HL-60 (cell line): ENCODE results near the gene RAP1B.
"Not testable (repeated sequence)": the region's sequence is repeated elsewhere in the genome, so short reads cannot be mapped to it uniquely, and the experiment has no call there.

Source experiments
- DNase-seq, 2 experiments: peaks; one replicate each; pipeline ENCODE4 v3.0.0-alpha.2; 2010 to 2020; ENCODE audit warnings: low read depth in 1 of 2, low spot score in 1 of 2
- H3K27ac ChIP-seq: fragments of 250-450 bp; sonication (Bioruptor Pico); replicated peaks from 2 replicates; pipeline ENCODE4 v1.5.1; 2020; ENCODE audit warnings: mild to moderate bottlenecking, moderate library complexity
- H3K27me3 ChIP-seq: fragments of 250-450 bp; sonication (Bioruptor Pico); 2 replicates; pipeline ENCODE4 v1.5.1; 2021; ENCODE audit warnings: mild to moderate bottlenecking, moderate library complexity; ENCODE audit not compliant: insufficient read depth, poor library complexity, severe bottlenecking
- H3K4me3 ChIP-seq: replicated peaks from 2 replicates; pipeline ENCODE4 v1.5.1; 2011; ENCODE audit warnings: mild to moderate bottlenecking, control low read depth, low read length; ENCODE audit not compliant: insufficient read depth
- CTCF ChIP-seq: IDR thresholded peaks from one replicate; pipeline ENCODE4 v1.5.1; 2011; ENCODE audit warnings: low read length, control low read depth, inconsistent platforms; ENCODE audit not compliant: insufficient read depth
- GABPA ChIP-seq: IDR thresholded peaks from 2 replicates; pipeline ENCODE4 v1.6.1; 2012; ENCODE audit warnings: low read depth
- POLR2AphosphoS5 ChIP-seq: IDR thresholded peaks from 2 replicates; pipeline ENCODE4 v1.6.1; 2012; ENCODE audit warnings: low read depth
- REST ChIP-seq: IDR thresholded peaks from 2 replicates; pipeline ENCODE4 v1.6.1; 2012; ENCODE audit warnings: low read depth; ENCODE audit not compliant: insufficient replicate concordance
- SPI1 ChIP-seq: IDR thresholded peaks from 2 replicates; pipeline ENCODE4 v1.6.1; 2012; ENCODE audit warnings: low read depth, mild to moderate bottlenecking, borderline replicate concordance

Gene RAP1B

GRCh38 chr12:68674376-68674775 is 63.7 kb downstream of the RAP1B start:
- H3K4me3 ChIP-seq = no peak overlapping the region
- DNase-seq = no peak
- H3K27ac ChIP-seq = no peak overlapping the region
- TF ChIP-seq SPI1 (no peak), GABPA (no peak), CTCF (no peak), REST (no peak), POLR2AphosphoS5 (no peak)
- H3K27me3 ChIP-seq = no peaks in the 10 kb centered on the region

- no peaks in the 10 kb centered on the region for H3K27me3 ChIP-seq
- H3K27ac ChIP-seq = no peak overlapping the region
- DNase-seq = no peak
- H3K4me3 ChIP-seq = no peak overlapping the region
- no peak for TF ChIP-seq GABPA
- no peak for TF ChIP-seq CTCF
Observed at GRCh38 chr12:68675101-68675842, 64.6 kb downstream of the RAP1B start.

- not testable (repeated sequence) for H3K4me3 ChIP-seq, H3K27me3 ChIP-seq, H3K27ac ChIP-seq, DNase-seq
Observed at GRCh38 chr12:68676854-68677253, 66.2 kb downstream of the RAP1B start.

GRCh38 chr12:68686262-68686594 is 75.5 kb downstream of the RAP1B start:
- peak overlapping the region; percentile 82 for H3K27ac ChIP-seq
- no peaks in the 10 kb centered on the region for H3K27me3 ChIP-seq
- no peak for DNase-seq
- TF ChIP-seq SPI1 = no peak
- TF ChIP-seq REST = no peak
- no peak for TF ChIP-seq POLR2AphosphoS5
- no peak for TF ChIP-seq CTCF
- TF ChIP-seq GABPA = no peak
- H3K4me3 ChIP-seq = peak overlapping the region; percentile 84
